Astrocyte (in vitro differentiated cells and primary cell): ENCODE results near the gene CAVIN3. TPM values are rescaled to one million over a fixed set of nuclear protein-coding genes. Genes with fewer than 3 reads are reported as not detected.

Source experiments
- total RNA-seq: library from RNA; stranded (reverse); gene quantifications from 2 replicates; pipeline ENCODE4 v1.2.1, GENCODE V29; 2021

Gene CAVIN3
- total RNA-seq, 1 donor from 2014 or later = 57.3 TPM

Other genes with a start within 250 kb of the CAVIN3 start
- gene OR56B4, start 212.8 kb downstream of the CAVIN3 start, total RNA-seq = not detected in 2 replicates
- gene OR52B2, start 150.2 kb downstream of the CAVIN3 start, total RNA-seq = not detected in 2 replicates
- not detected in 2 replicates for gene OR52W1, start 121.3 kb downstream of the CAVIN3 start, total RNA-seq
- gene C11orf42, start 114.9 kb downstream of the CAVIN3 start, total RNA-seq = not detected in 2 replicates
- 18.2 and 19.6 TPM in 2 replicates for gene FHIP1B, start 85.9 kb downstream of the CAVIN3 start, total RNA-seq
- 0.16 and 0.31 TPM in 2 replicates for gene CNGA4, start 81.4 kb downstream of the CAVIN3 start, total RNA-seq
- gene CCKBR, start 60.7 kb downstream of the CAVIN3 start, total RNA-seq = 1.8 and 7.6 TPM in 2 replicates
- 22.7 and 25.2 TPM in 2 replicates for gene SMPD1, start 70.0 kb upstream of the CAVIN3 start, total RNA-seq
- 35.5 and 36.3 TPM in 2 replicates for gene APBB1, start 98.6 kb upstream of the CAVIN3 start, total RNA-seq
- gene HPX, start 120.5 kb upstream of the CAVIN3 start, total RNA-seq = 1.7 and 1.9 TPM in 2 replicates
- gene TRIM3, start 153.4 kb upstream of the CAVIN3 start, total RNA-seq = 20.8 and 25.4 TPM in 2 replicates
- gene ARFIP2, start 160.8 kb upstream of the CAVIN3 start, total RNA-seq = 66.3 and 71.8 TPM in 2 replicates
- gene TIMM10B, start 161.0 kb upstream of the CAVIN3 start, total RNA-seq = 35.2 and 38.2 TPM in 2 replicates
- 8.2 and 8.3 TPM in 2 replicates for gene DNHD1, start 176.8 kb upstream of the CAVIN3 start, total RNA-seq